GM12892 (cell line): ENCODE data around the gene LAMA4.

ENCODE experiments used
- POLR2A ChIP-seq: IDR thresholded peaks from 2 replicates; pipeline ENCODE4 v1.6.1; 2011; ENCODE audit warnings: low read depth, low read length, control low read depth
- POLR2AphosphoS5 ChIP-seq: IDR thresholded peaks from 2 replicates; pipeline ENCODE4 v1.6.1; 2011; ENCODE audit warnings: low read depth, low read length, control low read depth

DNA sequence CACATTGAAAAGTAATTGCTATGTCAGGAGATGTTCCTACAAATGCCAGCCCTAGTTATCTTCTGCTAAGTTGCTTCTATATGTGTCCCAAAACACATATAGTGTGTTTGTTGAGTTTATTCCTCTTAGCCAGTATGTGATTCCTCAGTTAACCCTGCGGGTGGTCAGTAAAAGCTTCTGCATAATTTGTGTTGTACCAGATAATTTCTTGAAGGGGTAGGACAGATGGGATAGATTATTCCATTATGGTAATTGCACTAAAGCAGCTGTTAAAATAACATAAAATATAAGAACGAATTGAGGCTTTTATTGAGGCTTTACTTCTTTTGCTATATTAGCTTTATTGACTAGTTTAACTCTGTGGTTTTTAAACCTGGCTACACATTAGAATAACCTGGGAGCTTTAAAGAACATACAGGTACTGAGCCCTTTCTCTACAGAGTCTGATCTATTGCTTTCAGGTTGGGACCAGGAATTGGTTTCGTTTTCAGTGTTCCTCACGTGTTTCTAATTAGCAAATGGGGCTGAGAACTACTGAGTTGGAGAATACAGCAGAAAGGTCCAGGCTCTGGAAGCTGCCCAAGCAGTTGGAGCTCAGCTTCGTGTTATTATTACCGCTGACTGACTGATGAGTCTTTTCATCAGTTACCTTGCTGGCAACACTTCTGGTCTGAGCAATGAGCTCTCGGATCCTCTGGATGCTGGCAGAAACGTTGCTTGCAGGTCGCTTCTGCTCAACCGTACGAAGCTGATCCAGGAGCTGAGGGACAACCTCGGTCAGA lies 110.0 kb downstream of the LAMA4 start:
- no peak for TF ChIP-seq POLR2A
- TF ChIP-seq POLR2AphosphoS5, result no peak
